Erythroblast (primary cell): ENCODE data around the gene TFCP2.

Source experiments
- GATA1 ChIP-seq: IDR thresholded peaks from 2 replicates; pipeline ENCODE4 v1.6.1; 2011; ENCODE audit warnings: low read depth, mild to moderate bottlenecking, control low read depth, low read length, moderate library complexity
- POLR2A ChIP-seq: IDR thresholded peaks from 2 replicates; pipeline ENCODE4 v1.6.1; 2011; ENCODE audit warnings: mild to moderate bottlenecking, low read length

DNA sequence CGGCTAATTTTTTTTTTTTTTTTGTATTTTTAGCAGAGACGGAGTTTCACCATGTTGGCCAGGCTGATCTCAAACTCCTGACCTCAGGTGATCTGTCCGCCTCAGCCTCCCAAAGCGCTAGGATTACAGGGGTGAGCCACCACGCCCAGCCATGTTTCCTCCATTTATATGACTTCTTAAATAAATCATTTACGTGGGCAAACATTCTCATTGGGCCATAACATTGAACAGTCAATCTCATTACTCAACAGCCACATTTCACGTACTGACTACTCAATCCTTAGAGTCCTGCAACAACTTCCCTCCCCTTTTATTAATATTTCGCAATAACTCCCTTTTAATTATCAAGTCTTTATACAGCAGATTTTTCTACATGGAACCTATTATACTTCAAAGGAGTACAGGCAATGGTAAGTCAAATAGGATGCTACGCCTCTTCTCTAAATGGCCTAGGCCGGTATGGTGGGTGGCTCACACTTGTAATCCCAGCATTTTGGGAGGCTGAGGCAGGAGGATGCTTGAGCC is 82.2 kb downstream of the TFCP2 start:
- TF ChIP-seq POLR2A (no peak), GATA1 (no peak)
